Globus pallidus (tissue), 1 donor: ENCODE results near the gene UCKL1.
"Not testable (repeated sequence)": the region's sequence is repeated elsewhere in the genome, so short reads cannot be mapped to it uniquely, and the experiment has no call there.

Experiments used
- DNase-seq: peaks from one replicate; pipeline ENCODE4 v3.0.0-alpha.2; 2015; ENCODE audit warnings: low spot score

UCKL1 gene

DNA sequence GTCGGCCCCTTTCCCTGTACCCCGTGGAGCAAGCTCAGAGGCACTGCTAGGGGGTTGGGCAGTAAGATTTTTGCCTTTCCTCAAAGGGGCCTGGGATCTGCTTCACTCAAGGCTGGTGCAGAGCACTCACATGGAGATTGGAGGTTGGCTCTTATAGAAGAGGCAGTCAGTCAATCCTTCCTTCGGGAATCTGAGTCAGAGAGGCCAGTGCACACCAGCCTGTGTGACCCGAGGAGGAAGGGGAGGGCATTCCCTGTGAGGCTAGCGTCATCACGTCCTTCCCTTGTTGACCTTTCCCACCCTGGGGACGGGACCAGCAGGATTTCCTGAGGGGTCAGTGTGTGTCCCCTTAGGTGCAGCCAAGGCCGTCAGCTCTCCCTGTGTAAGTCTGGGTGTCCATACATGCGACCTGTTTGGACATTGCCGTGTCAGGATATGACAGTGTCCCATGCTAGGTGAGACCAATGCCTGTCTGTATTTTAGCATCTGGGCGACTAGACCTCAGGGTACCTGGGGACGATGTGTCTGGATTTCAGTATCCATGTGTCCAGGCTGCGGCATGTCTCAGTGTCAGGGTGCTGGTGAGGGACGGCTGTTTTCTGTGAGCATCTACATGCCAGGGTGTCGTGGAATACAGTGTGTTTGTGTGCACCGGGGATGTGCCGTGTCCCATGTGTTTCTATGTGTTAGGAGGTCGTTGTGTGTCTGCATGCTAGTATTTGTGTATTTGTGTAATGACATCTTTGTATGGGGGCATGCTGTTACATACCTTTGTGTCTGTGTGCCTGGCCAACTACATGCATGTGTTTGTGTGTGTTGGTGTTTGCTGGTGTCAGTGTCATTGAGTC is 16.3 kb upstream of the UCKL1 start:
- no peak for DNase-seq

DNA sequence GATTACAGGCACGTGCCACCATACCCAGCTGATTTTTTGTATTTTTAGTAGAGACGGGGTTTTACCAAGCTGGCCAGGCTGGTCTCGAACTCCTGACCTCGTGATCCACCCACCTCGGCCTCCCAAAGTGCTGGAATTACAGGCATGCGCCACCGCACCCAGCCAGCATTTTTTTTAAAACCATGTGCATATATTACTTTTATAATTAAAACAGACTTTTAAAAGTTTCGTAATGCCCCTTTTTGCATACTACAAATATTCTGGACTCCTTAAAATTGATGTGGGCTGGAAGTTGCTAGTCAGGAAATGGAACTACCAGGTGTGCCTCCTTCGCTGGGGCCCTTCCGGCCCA is 15.7 kb upstream of the UCKL1 start:
- not testable (repeated sequence) for DNase-seq

DNA sequence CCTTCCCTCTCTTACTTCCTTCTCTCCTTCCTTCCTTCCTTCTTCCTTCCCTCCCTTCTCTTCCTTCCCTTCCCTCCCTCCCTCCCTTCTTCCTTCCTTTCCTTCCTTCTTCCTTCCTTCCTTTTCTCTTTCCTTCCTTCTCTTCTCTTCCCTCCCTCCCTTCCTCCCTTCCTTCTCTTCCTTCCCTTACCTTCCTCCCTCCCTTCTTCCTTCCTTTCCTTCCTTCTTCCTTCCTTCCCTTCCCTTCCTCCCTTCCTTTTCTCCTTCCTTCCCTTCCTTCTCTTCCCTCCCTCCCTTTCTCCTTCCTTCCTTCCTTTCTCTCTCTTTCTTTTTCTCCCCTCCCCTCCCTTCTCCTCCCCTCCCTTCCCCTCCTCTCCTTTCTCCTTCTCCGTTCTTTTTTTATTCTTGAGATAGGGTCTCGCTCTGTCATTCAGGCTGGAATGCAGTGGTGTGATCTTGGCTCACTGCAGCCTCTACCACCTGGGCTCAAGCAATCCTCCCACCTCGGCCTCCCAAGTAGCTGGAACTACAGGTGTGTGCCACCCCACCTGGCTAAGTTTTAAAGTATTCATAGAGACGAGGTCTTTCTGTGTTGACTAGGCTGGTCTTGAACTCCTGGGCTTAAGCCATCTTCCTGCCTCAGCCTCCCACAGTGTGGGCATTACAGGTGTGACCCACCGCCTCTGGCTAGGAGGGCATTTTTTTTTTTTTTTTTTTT is 14.7 kb upstream of the UCKL1 start:
- DNase-seq, result no peak

GRCh38 chr20:63969838-63970713 is 13.9 kb upstream of the UCKL1 start, which contains the start of gene ZNF512B:
Gene ZNF512B (minus strand): TSS chr20:63969930. CDS start chr20:63967950, 1,980 bp downstream.
- DNase-seq, result peak; percentile 44

DNA sequence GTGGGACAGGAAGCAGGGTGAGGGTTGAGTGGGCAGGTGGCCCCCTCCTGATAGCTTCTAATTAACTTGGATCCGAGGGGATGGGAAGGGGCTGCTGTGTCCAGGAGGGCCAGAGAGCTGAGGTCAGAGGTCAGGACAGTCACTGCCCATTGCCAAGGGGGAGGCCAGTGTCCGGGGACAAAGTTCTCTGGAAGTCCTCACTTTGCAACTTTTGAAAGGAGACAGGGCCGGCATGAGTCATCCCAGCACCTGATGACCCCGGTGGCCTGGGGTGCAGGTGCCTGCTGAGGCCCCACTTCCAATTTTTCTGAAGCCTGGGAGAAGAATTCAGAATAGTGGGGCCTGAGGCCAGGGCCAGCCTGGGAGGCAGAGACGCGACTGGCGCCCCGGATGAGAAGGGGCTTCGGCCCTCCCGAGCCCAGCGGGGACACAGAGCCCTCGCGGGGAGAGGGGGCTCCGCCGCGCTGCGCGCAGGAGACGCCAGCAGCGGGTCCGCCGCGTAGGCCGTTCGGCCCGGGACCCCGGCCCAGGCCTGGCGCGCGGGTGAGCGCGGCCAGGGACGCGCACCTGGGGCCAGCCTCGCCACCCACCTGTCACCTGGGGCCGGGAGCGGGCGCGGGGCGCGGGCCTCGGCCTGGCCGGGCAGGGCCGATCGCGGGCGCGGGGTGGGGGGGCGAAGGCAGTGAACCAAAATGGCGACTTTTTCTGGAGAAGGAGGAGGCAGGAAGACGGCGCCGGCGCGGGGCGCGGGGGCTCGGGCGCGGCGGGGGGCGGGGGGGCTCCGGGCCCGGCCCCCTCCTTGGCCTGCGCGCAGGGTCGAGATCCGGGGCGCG is 12.9 kb upstream of the UCKL1 start:
- DNase-seq, result no peak

DNA sequence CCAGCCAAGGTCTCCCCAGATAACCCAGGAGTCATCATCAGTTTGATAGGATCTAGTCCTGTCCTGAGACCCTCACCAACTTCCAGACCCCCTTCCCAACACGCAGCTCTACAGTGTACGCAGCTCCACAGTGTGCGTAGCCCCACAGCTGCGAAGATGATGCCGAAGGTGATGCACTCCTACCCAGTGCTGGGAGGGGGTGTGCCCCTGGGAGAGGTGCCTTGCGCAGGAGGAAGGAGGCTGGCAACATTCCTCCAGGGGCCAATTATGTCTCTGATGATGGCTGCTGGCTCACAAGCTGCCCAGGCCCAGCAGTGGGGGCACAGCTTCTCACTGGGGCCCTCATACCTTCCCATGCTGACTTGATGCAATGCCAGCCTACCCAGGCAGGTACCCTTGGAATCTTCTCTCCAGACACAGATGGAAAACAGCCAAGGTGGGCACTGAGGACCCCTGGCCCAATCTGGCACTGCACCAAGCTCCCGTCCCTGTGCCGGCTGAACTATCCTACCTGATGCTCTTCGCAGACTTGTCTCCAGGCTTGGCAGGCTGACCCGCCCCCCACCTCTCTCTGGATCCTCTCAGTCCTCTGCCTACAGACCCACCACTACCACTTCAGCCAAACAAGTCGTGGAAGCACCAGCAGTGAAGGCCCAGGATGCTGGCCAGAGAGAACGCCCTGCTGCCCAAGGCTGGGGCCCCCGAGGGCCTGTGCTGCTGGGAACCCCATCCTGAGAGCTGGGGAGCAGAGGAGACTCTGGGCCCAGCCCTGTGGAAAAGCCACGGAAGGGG is 12.1 kb upstream of the UCKL1 start:
- DNase-seq, result no peak

DNA sequence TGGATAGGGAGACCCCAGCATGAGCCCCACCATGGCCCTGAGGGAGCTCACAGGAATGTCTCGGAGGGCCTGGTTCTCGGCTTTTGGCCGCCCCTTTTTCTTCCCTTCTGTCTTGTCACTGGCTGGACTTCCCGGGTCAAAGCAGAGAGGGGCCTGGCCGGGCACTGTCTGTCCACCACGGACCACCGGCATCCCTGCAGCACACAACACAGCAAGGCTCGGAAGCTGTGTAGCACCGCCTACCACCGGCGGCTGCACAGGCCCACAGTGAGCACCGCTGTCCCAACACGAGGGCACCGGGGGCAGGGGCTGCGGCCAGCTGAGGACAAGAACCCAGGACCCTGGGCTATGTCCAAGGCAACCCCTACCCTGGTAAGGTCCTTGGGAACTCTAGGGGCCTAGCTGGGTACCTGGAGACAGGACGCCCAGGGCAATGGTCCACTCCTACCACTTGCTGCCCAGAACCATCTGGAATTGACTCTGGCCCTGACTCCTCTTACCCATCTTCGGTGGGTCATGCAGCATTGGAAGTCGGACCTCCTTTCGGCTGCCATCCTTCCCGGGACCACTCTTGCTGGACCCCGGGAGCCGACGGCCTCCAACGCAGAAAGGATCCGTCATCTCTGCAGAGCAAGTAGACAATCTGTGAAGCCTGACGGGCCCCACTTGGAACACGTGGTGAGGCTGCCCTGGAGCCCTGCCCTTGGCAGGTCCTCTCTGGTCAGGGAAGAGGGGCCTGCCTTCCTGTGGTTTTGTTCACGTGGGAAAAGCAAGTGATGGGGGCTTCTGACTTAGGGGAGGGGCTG is 11.3 kb upstream of the UCKL1 start:
- no peak for DNase-seq

GRCh38 chr20:63966944-63967322 is 10.7 kb upstream of the UCKL1 start:
- DNase-seq, result no peak

GRCh38 chr20:63966172-63966943 is 10.1 kb upstream of the UCKL1 start:
- no peak for DNase-seq

GRCh38 chr20:63964412-63964811 is 8.2 kb upstream of the UCKL1 start:
- no peak for DNase-seq

- DNase-seq, result no peak
These were observed 7.6 kb upstream of the UCKL1 start for GRCh38 chr20:63963784-63964301.

DNA sequence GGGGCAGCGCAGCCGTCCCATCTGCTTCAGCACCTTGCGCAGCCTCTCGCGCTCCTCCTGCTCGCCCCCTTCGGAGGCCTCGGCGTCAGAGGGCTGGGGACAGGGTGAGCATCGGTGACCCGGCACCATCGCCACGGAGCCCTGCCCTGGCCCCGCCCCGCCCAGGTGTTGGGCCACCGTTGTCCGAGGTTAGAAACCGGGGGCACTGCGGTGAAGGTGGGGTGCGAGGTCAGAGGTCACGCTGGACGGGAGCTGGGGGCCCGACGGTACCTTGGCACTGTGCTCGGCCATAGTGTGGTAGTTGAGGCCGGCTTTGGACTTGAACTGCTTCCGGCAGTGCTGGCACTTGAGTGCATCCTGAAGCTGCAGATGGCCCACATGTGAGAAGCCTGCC is 7.1 kb upstream of the UCKL1 start:
- DNase-seq, result no peak

- no peak for DNase-seq
These were observed 6.5 kb upstream of the UCKL1 start for GRCh38 chr20:63962426-63963347.

DNA sequence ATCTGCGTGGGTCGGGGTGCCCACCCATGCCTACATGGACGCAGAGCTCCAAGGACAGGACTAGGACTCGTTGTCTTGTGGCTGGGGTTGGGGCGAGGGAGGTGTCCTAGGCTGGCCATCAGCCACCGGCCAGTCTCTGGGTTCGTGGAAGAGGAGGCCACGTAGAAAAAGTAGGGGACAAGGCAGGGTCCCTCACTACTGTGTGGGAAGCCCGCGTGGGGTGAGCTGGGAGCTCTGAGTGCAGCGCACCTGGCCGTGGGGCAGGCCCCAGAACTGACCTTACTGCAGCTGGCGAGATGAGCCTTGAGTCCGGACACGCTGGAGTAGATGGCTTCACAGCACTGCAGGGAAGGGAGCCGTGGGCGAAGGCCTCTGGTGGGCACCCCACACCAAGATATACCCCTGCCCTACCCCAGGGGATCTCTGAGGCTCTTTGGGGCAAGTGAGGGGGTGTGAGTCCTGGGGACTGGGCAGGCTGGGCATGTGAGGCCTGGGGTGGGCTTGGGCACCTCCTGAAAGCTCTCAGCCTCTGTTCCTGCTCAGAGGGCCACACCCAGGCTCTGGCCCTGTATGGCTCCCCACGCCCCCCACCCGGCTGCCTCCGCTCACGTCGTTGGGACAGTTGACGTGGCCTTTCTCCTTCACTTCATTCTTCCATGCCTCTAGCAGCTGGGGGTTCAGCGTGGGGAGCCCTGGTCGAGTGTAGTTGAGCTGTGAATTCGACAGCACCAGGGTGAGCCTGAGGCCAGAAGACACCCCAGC is 5.6 kb upstream of the UCKL1 start:
- DNase-seq, result no peak

- DNase-seq, result not testable (repeated sequence)
These were observed 4.7 kb upstream of the UCKL1 start for GRCh38 chr20:63960654-63961621.

DNA sequence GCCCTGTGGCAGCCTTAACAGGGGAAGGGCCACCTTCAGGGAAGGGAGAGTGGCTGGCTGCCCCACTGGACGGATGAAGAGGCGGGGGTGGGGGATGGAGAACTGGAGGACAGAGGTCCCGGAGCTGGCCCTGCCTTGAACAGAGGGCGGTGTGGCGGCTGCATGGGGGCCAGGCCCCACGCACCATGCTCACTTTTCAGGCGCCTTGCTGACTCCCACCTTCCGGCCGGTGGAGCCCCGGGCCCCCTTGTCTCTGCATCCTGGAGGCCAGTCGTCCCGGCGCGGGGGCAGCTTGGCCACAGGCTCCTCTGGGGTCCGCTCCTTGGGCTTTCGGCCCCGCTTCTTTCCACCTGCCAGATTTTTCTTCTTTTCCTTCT is 3.5 kb upstream of the UCKL1 start:
- no peak for DNase-seq
